Calu3 (cell line): ENCODE measurements around the gene DSG3. TPM values are rescaled to one million over a fixed set of nuclear protein-coding genes. Genes with fewer than 3 reads are reported as not detected.

Source experiments
- BruUV-seq: library from RNA; stranded (reverse); fragments of 400-500 nt; replicated peaks from 2 replicates; lab custom pipeline; 2021; lab: Mats Ljungman, UMichigan
- CTCF ChIA-PET: fragments of 300-600 bp; sonication (Branson Sonifier 250); formaldehyde crosslinking; loops from one replicate; lab custom pipeline; 2022; ENCODE audit warnings: antibody characterized with exemption; lab: Charles Lee
- DNase-seq: peaks from one replicate; pipeline ENCODE4 v3.0.0; 2022
- H3K27ac Mint-ChIP-seq: one replicate; pipeline ENCODE4 v1.8.0; 2022; ENCODE audit warnings: mixed read lengths; ENCODE audit not compliant: unreplicated experiment
- H3K27me3 Mint-ChIP-seq: one replicate; pipeline ENCODE4 v1.8.0; 2022; ENCODE audit warnings: mixed read lengths; ENCODE audit not compliant: unreplicated experiment
- H3K36me3 Mint-ChIP-seq: one replicate; pipeline ENCODE4 v1.8.0; 2022; ENCODE audit warnings: mild to moderate bottlenecking, moderate library complexity, mixed read lengths; ENCODE audit not compliant: insufficient read depth, unreplicated experiment
- H3K4me1 Mint-ChIP-seq: one replicate; pipeline ENCODE4 v1.8.0; 2022; ENCODE audit warnings: mild to moderate bottlenecking, low read depth, mixed read lengths; ENCODE audit not compliant: unreplicated experiment
- H3K4me3 Mint-ChIP-seq: one replicate; pipeline ENCODE4 v1.8.0; 2022; ENCODE audit warnings: mild to moderate bottlenecking, low read depth, moderate library complexity, mixed read lengths; ENCODE audit not compliant: unreplicated experiment
- H3K9me3 Mint-ChIP-seq: one replicate; pipeline ENCODE4 v1.8.0; 2022; ENCODE audit warnings: low read depth, mixed read lengths; ENCODE audit not compliant: unreplicated experiment
- intact Hi-C: fragments of 100-400 bp; cut with micrococcal nuclease; formaldehyde crosslinking; loops from one replicate; pipeline ENCODE4 v1.10.0; 2022; ENCODE audit not compliant: unreplicated experiment
- total RNA-seq: library from RNA; stranded (reverse); gene quantifications from 2 replicates; pipeline ENCODE4 v1.2.3, GENCODE V29; 2022
- TF ChIP-seq, protein P1 (sequence below): fragments of 200-600 bp; IDR thresholded peaks from one replicate; pipeline ENCODE4 v1.8.0; 2022; ENCODE audit warnings: antibody characterized with exemption; ENCODE audit not compliant: unreplicated experiment

DSG3 gene
- total RNA-seq, 1 experiment from 2014 or later = 1.8 TPM

DNA sequence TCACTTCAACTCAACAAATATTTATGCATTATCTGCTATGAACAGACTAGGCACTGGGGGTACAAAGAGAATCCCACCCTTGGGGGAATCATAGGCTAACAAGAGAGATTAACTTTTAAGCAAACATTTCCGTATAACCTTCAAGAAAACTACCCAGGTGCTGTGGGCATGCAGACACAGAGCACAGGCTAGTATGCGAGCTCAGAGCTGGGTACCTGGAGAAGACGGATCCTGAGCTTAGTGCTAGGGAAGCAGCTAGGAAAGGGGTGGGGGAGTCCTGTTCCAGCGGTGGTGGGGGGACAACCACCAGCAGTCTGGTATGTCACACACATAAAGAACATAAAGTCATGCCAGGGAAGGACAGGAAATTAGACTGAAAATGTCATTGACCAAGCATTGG lies 17.5 kb upstream of the DSG3 start:
- H3K4me1 Mint-ChIP-seq = peaks cover 13% of the 10 kb centered on the region
- DNase-seq = no peak
- no TSS peak for BruUV-seq
- CTCF ChIA-PET = interaction anchor here (0.6 to 0.9 kb wide), 4 partner anchors 11 to 165 kb away, joined by 3 read pairs; no protein-coding TSS in a partner anchor
- H3K4me3 Mint-ChIP-seq = no peak overlapping the region
- TF ChIP-seq, protein P1, sequence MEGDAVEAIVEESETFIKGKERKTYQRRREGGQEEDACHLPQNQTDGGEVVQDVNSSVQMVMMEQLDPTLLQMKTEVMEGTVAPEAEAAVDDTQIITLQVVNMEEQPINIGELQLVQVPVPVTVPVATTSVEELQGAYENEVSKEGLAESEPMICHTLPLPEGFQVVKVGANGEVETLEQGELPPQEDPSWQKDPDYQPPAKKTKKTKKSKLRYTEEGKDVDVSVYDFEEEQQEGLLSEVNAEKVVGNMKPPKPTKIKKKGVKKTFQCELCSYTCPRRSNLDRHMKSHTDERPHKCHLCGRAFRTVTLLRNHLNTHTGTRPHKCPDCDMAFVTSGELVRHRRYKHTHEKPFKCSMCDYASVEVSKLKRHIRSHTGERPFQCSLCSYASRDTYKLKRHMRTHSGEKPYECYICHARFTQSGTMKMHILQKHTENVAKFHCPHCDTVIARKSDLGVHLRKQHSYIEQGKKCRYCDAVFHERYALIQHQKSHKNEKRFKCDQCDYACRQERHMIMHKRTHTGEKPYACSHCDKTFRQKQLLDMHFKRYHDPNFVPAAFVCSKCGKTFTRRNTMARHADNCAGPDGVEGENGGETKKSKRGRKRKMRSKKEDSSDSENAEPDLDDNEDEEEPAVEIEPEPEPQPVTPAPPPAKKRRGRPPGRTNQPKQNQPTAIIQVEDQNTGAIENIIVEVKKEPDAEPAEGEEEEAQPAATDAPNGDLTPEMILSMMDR = no peak
- no peaks in the 10 kb centered on the region for H3K9me3 Mint-ChIP-seq
- H3K27ac Mint-ChIP-seq = peak overlapping the region; percentile 2
- intact Hi-C loops = no loop called here
- H3K27me3 Mint-ChIP-seq = no peaks in the 10 kb centered on the region
- no peaks in the 10 kb centered on the region for H3K36me3 Mint-ChIP-seq

DNA sequence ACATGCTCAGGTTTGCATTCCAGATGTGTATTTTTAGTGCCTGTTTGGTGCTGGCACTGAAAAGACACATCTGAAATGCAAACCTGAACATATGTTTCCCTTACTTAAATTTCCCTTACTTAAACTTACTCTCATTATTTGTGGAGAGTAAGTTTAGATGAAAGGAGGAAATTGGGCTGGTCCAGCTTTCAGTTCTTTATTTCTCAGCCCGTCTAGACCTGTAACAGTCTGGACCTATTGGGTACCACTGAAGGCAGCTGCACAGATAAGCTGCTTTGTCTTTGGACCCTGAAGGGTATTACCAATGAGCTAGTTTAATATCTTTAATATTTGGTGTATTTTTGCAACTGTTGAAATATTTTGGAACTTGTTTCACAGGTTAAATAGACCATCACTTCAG lies 17.0 kb upstream of the DSG3 start:
- peaks cover 13% of the 10 kb centered on the region for H3K4me1 Mint-ChIP-seq
- H3K36me3 Mint-ChIP-seq = no peaks in the 10 kb centered on the region
- CTCF ChIA-PET = interaction anchor here (1.2 kb wide), 1 partner anchor 76 kb away, joined by 3 read pairs; no protein-coding TSS in a partner anchor
- no peak for DNase-seq
- BruUV-seq = no TSS peak
- no peak overlapping the region for H3K4me3 Mint-ChIP-seq
- H3K27ac Mint-ChIP-seq = no peak overlapping the region
- TF ChIP-seq, protein P1 = no peak
- intact Hi-C loops = no loop called here
- no peaks in the 10 kb centered on the region for H3K9me3 Mint-ChIP-seq
- H3K27me3 Mint-ChIP-seq = no peaks in the 10 kb centered on the region

DNA sequence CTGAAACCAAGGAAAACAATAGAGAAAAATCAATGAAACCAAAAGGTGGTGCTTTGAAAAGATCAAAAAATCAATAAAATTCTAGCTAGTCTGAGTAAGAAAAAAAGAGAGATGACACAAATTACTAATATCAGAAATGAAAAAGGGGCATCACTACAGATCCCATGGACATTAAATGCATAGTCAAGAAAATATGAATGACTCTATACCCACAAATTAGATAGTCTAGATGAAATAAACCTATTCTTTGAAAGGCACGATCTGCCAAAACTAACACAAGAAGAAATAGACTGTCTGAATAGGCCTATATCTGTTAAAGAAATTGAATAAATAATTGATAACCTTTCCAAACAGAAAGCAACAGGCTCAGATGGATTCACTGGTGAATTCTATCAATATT lies 15.2 kb upstream of the DSG3 start:
- TF ChIP-seq, protein P1 = no peak
- intact Hi-C loops = no loop called here
- Mint-ChIP-seq H3K4me1 (peaks cover 13% of the 10 kb centered on the region), H3K27me3 (no peaks in the 10 kb centered on the region), H3K27ac (no peak overlapping the region), H3K36me3 (no peaks in the 10 kb centered on the region), H3K9me3 (no peaks in the 10 kb centered on the region), H3K4me3 (no peak overlapping the region)
- CTCF ChIA-PET = no interaction called here
- DNase-seq = no peak
- BruUV-seq = no TSS peak

- Mint-ChIP-seq H3K9me3 (no peaks in the 10 kb centered on the region), H3K4me3 (no peak overlapping the region), H3K36me3 (no peaks in the 10 kb centered on the region), H3K4me1 (no peaks in the 10 kb centered on the region), H3K27me3 (no peaks in the 10 kb centered on the region), H3K27ac (no peak overlapping the region)
- no TSS peak for BruUV-seq
- no peak for DNase-seq
- CTCF ChIA-PET = no interaction called here
- TF ChIP-seq, protein P1 = no peak
- intact Hi-C loops = no loop called here
These were observed 10.7 kb upstream of the DSG3 start for GRCh38 chr18:31436825-31437224.
